BLaER1 (cell line): ENCODE data around the gene DSCAML1.
A peak's percentile ranks its signal among the peaks of the same experiment; 100 is the strongest.

Experiments used
- H3K27ac ChIP-seq: shearing (Covaris generic); formaldehyde crosslinking; 2 replicates; pipeline ENCODE4 v1.8.1; 2022
- H3K27me3 ChIP-seq: shearing (Covaris generic); formaldehyde crosslinking; 2 replicates; pipeline ENCODE4 v1.8.1; 2022
- H3K36me3 ChIP-seq: shearing (Covaris generic); formaldehyde crosslinking; 2 replicates; pipeline ENCODE4 v1.8.1; 2022
- H3K4me1 ChIP-seq: shearing (Covaris generic); formaldehyde crosslinking; 2 replicates; pipeline ENCODE4 v1.8.1; 2022
- H3K4me2 ChIP-seq: shearing (Covaris generic); formaldehyde crosslinking; 2 replicates; pipeline ENCODE4 v1.8.1; 2022
- H3K4me3 ChIP-seq: shearing (Covaris generic); formaldehyde crosslinking; 2 replicates; pipeline ENCODE4 v1.8.1; 2022
- H3K9ac ChIP-seq: shearing (Covaris generic); formaldehyde crosslinking; 2 replicates; pipeline ENCODE4 v1.8.1; 2022
- H3K9me3 ChIP-seq: shearing (Covaris generic); formaldehyde crosslinking; 2 replicates; pipeline ENCODE4 v1.8.1; 2022
- H4K20me1 ChIP-seq: shearing (Covaris generic); formaldehyde crosslinking; 2 replicates; pipeline ENCODE4 v1.8.1; 2022
- Cebpa-rat ChIP-seq: shearing (Covaris generic); IDR thresholded peaks from 2 replicates; pipeline ENCODE4 v1.8.1; 2022

Gene DSCAML1

DNA sequence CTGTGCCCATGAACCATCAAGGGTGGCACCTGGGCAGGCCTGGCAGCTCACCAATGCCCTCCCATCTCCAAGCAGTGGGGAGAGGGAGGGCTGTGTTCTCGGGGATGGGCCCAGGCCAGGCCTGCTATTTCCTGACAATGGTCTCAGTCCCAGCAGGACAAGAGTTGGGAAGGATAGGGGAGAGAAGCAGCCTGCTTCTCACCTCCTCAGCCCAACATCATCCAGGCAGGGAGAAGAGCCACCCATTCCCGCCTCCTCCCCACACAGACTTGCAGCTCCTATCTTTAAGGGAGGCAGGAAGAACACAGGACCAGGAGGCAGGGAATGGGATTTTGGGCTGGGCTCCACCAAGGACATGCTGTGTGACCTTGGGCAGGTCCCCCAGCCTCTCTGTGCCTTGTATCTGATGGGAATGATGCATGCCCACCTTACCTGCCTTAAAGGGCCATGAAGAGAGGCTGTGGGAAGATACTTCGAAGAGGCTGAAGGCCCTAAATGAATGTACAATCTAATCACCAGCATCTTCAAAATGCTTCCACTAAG, 108.7 kb downstream of the DSCAML1 start:
- Histone ChIP-seq H3K9me3 (no peaks in the 10 kb centered on the region), H3K4me2 (no peak overlapping the region), H4K20me1 (peaks cover 99% of the 10 kb centered on the region), H3K27me3 (peaks cover 100% of the 10 kb centered on the region), H3K36me3 (no peaks in the 10 kb centered on the region), H3K27ac (no peak overlapping the region), H3K4me3 (no peak overlapping the region), H3K9ac (no peak overlapping the region), H3K4me1 (peaks cover 19% of the 10 kb centered on the region)
- TF ChIP-seq Cebpa-rat, result no peak

DNA sequence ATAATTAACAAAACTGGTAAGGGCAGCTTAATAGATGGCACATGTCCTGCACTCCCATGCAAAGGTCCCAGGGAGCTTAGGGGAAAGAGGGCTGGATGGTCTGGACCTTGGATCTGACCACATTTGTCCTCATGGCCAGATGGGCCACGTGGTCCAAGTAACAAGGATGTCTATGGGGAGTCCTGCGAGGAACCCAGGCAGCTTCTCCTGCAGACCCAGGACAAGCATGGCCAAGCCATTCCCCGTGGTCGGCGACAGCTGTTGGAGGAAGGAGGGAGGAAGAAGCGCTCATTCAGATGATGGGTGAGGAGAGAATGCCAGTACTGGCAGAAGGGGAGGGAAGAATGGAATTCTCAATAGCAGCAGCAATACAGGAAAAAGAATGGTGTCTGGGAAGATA, 109.2 kb downstream of the DSCAML1 start:
- H3K4me1 ChIP-seq, result peaks cover 19% of the 10 kb centered on the region
- no peak overlapping the region for H3K27ac ChIP-seq
- no peaks in the 10 kb centered on the region for H3K9me3 ChIP-seq
- TF ChIP-seq Cebpa-rat, result no peak
- no peaks in the 10 kb centered on the region for H3K36me3 ChIP-seq
- no peak overlapping the region for H3K4me2 ChIP-seq
- H4K20me1 ChIP-seq, result peaks cover 99% of the 10 kb centered on the region
- H3K27me3 ChIP-seq, result peaks cover 100% of the 10 kb centered on the region
- H3K4me3 ChIP-seq, result no peak overlapping the region
- H3K9ac ChIP-seq, result no peak overlapping the region

DNA sequence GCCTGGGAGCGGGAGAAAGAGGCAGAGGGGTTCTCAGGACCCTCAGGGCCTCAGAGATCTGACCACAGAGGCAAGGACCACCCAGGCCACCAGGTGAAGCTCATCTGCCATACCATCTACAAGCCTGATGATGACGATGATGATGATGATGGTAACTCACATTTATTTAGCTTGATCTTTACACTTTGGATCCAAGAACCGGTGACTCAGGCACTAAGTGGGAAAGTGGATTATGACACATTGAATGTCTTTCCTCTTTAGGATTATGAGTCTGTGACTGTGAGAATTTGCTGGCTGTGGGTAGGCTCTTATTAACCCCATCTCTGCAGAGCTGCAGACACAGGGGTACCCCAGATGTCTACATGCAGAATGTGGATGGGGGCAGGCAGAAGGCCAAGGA, 110.3 kb downstream of the DSCAML1 start:
- peaks cover 19% of the 10 kb centered on the region for H3K4me1 ChIP-seq
- no peaks in the 10 kb centered on the region for H3K9me3 ChIP-seq
- no peak overlapping the region for H3K27ac ChIP-seq
- H3K4me2 ChIP-seq, result no peak overlapping the region
- H3K36me3 ChIP-seq, result no peaks in the 10 kb centered on the region
- TF ChIP-seq Cebpa-rat, result no peak
- H4K20me1 ChIP-seq, result peaks cover 99% of the 10 kb centered on the region
- H3K27me3 ChIP-seq, result peaks cover 100% of the 10 kb centered on the region
- no peak overlapping the region for H3K9ac ChIP-seq
- no peak overlapping the region for H3K4me3 ChIP-seq

DNA sequence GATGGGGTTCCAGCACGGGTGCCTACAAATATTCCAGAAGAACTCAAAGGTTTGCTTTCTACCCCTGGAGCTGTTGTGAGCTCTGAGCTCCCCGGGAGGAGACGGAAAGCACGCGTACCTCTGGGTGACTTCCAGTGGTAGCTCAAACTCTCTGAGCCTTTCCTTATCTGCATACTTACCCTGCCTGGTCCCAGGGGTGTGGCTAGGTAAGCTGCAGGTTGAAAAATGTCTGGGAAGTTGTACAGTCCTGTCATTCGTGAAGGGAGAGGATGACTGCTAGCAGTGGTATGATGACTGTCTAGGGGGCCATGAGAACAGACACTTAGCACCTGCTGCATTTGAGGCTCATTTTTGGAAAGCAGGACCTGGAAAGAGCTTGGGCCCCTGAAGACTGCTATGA, 111.5 kb downstream of the DSCAML1 start:
- no peak overlapping the region for H3K4me3 ChIP-seq
- no peaks in the 10 kb centered on the region for H3K9me3 ChIP-seq
- TF ChIP-seq Cebpa-rat, result no peak
- H3K36me3 ChIP-seq, result no peaks in the 10 kb centered on the region
- peaks cover 100% of the 10 kb centered on the region for H3K27me3 ChIP-seq
- no peak overlapping the region for H3K4me2 ChIP-seq
- H4K20me1 ChIP-seq, result peaks cover 99% of the 10 kb centered on the region
- no peak overlapping the region for H3K9ac ChIP-seq
- H3K4me1 ChIP-seq, result peaks cover 12% of the 10 kb centered on the region
- no peak overlapping the region for H3K27ac ChIP-seq

GRCh38 chr11:117684731-117685130, 112.3 kb downstream of the DSCAML1 start:
- Histone ChIP-seq H3K36me3 (no peaks in the 10 kb centered on the region), H3K27me3 (peaks cover 100% of the 10 kb centered on the region), H3K4me1 (peaks cover 11% of the 10 kb centered on the region), H3K9me3 (no peaks in the 10 kb centered on the region), H3K4me2 (no peak overlapping the region), H3K4me3 (no peak overlapping the region), H3K27ac (no peak overlapping the region), H3K9ac (no peak overlapping the region), H4K20me1 (peaks cover 99% of the 10 kb centered on the region)
- no peak for TF ChIP-seq Cebpa-rat

DNA sequence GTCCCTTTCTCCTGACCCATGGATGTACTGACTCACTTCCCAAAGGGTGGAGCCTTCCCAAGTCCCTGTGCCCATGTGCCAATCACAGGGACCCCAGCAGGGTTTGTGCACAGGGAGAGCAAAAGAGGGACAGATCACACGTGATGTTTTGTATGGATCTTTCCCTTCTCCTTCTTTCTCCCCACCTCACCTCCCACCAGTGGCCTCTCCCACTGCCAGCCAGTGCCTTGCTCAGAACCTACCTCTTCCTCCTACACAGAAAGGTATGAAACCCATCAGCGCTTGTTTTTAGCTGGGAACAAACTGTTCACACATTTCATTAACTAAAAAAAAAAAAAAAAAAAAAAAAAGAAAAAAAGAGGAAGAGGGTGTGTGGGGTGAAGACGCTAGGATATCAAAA, 112.9 kb downstream of the DSCAML1 start:
- no peak for TF ChIP-seq Cebpa-rat
- H3K4me1 ChIP-seq, result peaks cover 13% of the 10 kb centered on the region
- no peaks in the 10 kb centered on the region for H3K9me3 ChIP-seq
- H3K4me3 ChIP-seq, result no peak overlapping the region
- H3K27me3 ChIP-seq, result peaks cover 95% of the 10 kb centered on the region
- H3K9ac ChIP-seq, result no peak overlapping the region
- H3K36me3 ChIP-seq, result no peaks in the 10 kb centered on the region
- H3K4me2 ChIP-seq, result no peak overlapping the region
- no peak overlapping the region for H3K27ac ChIP-seq
- peaks cover 99% of the 10 kb centered on the region for H4K20me1 ChIP-seq

GRCh38 chr11:117681438-117681837, 115.6 kb downstream of the DSCAML1 start:
- Histone ChIP-seq H3K36me3 (no peaks in the 10 kb centered on the region), H3K9ac (no peak overlapping the region), H3K27ac (no peak overlapping the region), H3K4me3 (no peak overlapping the region), H3K9me3 (no peaks in the 10 kb centered on the region), H3K4me2 (no peak overlapping the region), H3K4me1 (peaks cover 29% of the 10 kb centered on the region), H4K20me1 (peaks cover 100% of the 10 kb centered on the region), H3K27me3 (peaks cover 92% of the 10 kb centered on the region)
- TF ChIP-seq Cebpa-rat, result no peak

- Histone ChIP-seq H3K36me3 (no peaks in the 10 kb centered on the region), H3K27me3 (peaks cover 77% of the 10 kb centered on the region), H4K20me1 (peaks cover 90% of the 10 kb centered on the region), H3K4me1 (peaks cover 37% of the 10 kb centered on the region), H3K27ac (no peak overlapping the region), H3K9ac (no peak overlapping the region), H3K4me2 (peak overlapping the region; percentile 74), H3K4me3 (no peak overlapping the region), H3K9me3 (no peaks in the 10 kb centered on the region)
- no peak for TF ChIP-seq Cebpa-rat
These were observed 117.6 kb downstream of the DSCAML1 start for GRCh38 chr11:117679461-117679860.

GRCh38 chr11:117678658-117679406, 118.2 kb downstream of the DSCAML1 start:
- Histone ChIP-seq H3K9me3 (no peaks in the 10 kb centered on the region), H3K27ac (no peak overlapping the region), H3K4me2 (peak overlapping the region; percentile 74), H3K36me3 (no peaks in the 10 kb centered on the region), H3K4me3 (no peak overlapping the region), H4K20me1 (peaks cover 84% of the 10 kb centered on the region), H3K27me3 (peaks cover 71% of the 10 kb centered on the region), H3K4me1 (peaks cover 37% of the 10 kb centered on the region), H3K9ac (no peak overlapping the region)
- no peak for TF ChIP-seq Cebpa-rat

GRCh38 chr11:117677729-117678310, 119.2 kb downstream of the DSCAML1 start:
- Histone ChIP-seq H3K27me3 (peaks cover 61% of the 10 kb centered on the region), H3K27ac (no peak overlapping the region), H3K4me1 (peaks cover 37% of the 10 kb centered on the region), H3K4me2 (peak overlapping the region; percentile 74; the same call in 1 of the 2 replicates), H3K4me3 (no peak overlapping the region), H3K9me3 (no peaks in the 10 kb centered on the region), H3K9ac (no peak overlapping the region), H3K36me3 (no peaks in the 10 kb centered on the region), H4K20me1 (peaks cover 84% of the 10 kb centered on the region)
- TF ChIP-seq Cebpa-rat, result no peak
